Upper lobe of right lung (tissue), 1 donor: Measurements from ENCODE around the gene LNX2. TPM values are rescaled to one million over a fixed set of nuclear protein-coding genes. Genes with fewer than 3 reads are reported as not detected.
A peak's percentile ranks its signal among the peaks of the same experiment; 100 is the strongest.

Source experiments
- ATAC-seq: fragments of 200-7000 bp; cut with Tn5 transposase; one replicate; pipeline ENCODE4 v1.9.1; 2020; ENCODE audit warnings: mild to moderate bottlenecking, moderate library complexity
- DNase-seq: peaks from one replicate; pipeline ENCODE4 v3.0.0-alpha.2; 2020
- H3K27ac ChIP-seq: fragments of 200-600 bp; one replicate; pipeline ENCODE4 v1.8.0; 2022
- H3K27me3 ChIP-seq: fragments of 200-600 bp; one replicate; pipeline ENCODE4 v1.8.0; 2022; ENCODE audit warnings: mild to moderate bottlenecking
- H3K36me3 ChIP-seq: fragments of 200-600 bp; one replicate; pipeline ENCODE4 v1.8.0; 2022
- H3K4me1 ChIP-seq: fragments of 200-600 bp; one replicate; pipeline ENCODE4 v1.8.0; 2022
- H3K4me3 ChIP-seq: fragments of 200-600 bp; one replicate; pipeline ENCODE4 v1.8.0; 2022; ENCODE audit warnings: mild to moderate bottlenecking
- H3K9me3 ChIP-seq: fragments of 200-600 bp; one replicate; pipeline ENCODE4 v1.8.0; 2022
- CTCF ChIP-seq: fragments of 200-600 bp; IDR thresholded peaks from one replicate; pipeline ENCODE4 v1.8.0; 2022; ENCODE audit warnings: antibody characterized with exemption
- intact Hi-C: fragments of 100-400 bp; cut with DNase I; formaldehyde crosslinking; loops from one replicate; pipeline ENCODE4 v1.11.0; 2022
- total RNA-seq: library from RNA; stranded (reverse); fragmentation: NEBNext Ultra II Directional; extraction: Animal tissue kit (Norgen Biotek cat#: 25700); gene quantifications from one replicate; pipeline ENCODE4 v1.2.1, GENCODE V29; 2021
- donor health status: DM: no; HTN: yes; CAD: no; lungs with severe emphysema.

The LNX2 gene
- total RNA-seq, 1 donor from 2014 or later: 35.3 TPM

GRCh38 chr13:27625839-27626238, 5.5 kb upstream of the LNX2 start:
- intact Hi-C loops: no loop called here
- H3K4me3 ChIP-seq: no peak overlapping the region
- peaks cover 24% of the 10 kb centered on the region for H3K4me1 ChIP-seq
- ATAC-seq (no peak), DNase-seq (no peak)
- no peaks in the 10 kb centered on the region for H3K36me3 ChIP-seq
- no peaks in the 10 kb centered on the region for H3K27me3 ChIP-seq
- no peak for TF ChIP-seq CTCF
- no peak overlapping the region for H3K27ac ChIP-seq
- H3K9me3 ChIP-seq: no peaks in the 10 kb centered on the region

- H3K9me3 ChIP-seq: no peaks in the 10 kb centered on the region
- no peaks in the 10 kb centered on the region for H3K36me3 ChIP-seq
- intact Hi-C loops: no loop called here
- peak overlapping the region; percentile 12 for H3K4me3 ChIP-seq
- TF ChIP-seq CTCF: no peak
- no peak overlapping the region for H3K27ac ChIP-seq
- peaks cover 29% of the 10 kb centered on the region for H3K4me1 ChIP-seq
- H3K27me3 ChIP-seq: no peaks in the 10 kb centered on the region
- ATAC-seq (peak; percentile 25), DNase-seq (no peak)
These were observed 3.7 kb upstream of the LNX2 start for GRCh38 chr13:27624071-27624470.

GRCh38 chr13:27622881-27623280, 2.6 kb upstream of the LNX2 start:
- Histone ChIP-seq H3K4me1 (peaks cover 30% of the 10 kb centered on the region), H3K27ac (no peak overlapping the region), H3K27me3 (no peaks in the 10 kb centered on the region), H3K4me3 (peak overlapping the region; percentile 92), H3K36me3 (no peaks in the 10 kb centered on the region), H3K9me3 (no peaks in the 10 kb centered on the region)
- DNase-seq (no peak), ATAC-seq (no peak)
- intact Hi-C loops: no loop called here
- no peak for TF ChIP-seq CTCF

- no peaks in the 10 kb centered on the region for H3K9me3 ChIP-seq
- no peaks in the 10 kb centered on the region for H3K27me3 ChIP-seq
- peak overlapping the region; percentile 92 for H3K4me3 ChIP-seq
- H3K4me1 ChIP-seq: peaks cover 30% of the 10 kb centered on the region
- H3K36me3 ChIP-seq: no peaks in the 10 kb centered on the region
- peak; percentile 18 for TF ChIP-seq CTCF
- H3K27ac ChIP-seq: peak overlapping the region; percentile 94
- ATAC-seq (no peak), DNase-seq (no peak)
- intact Hi-C loops: no loop called here
These were observed 1.9 kb upstream of the LNX2 start for GRCh38 chr13:27622102-27622820.

GRCh38 chr13:27621366-27622101, 1.2 kb upstream of the LNX2 start, which contains the start of gene POLR1D:
Gene POLR1D, plus strand, starts transcription at chr13:27621892. Its CDS starts 92 bp downstream, at chr13:27621984.
- ATAC-seq: peak; percentile 84
- peaks cover 36% of the 10 kb centered on the region for H3K4me1 ChIP-seq
- TF ChIP-seq CTCF: no peak

More at GRCh38 chr13:27621366-27622101, 1.2 kb upstream of the LNX2 start, which contains the start of gene POLR1D:
- intact Hi-C loops: no loop called here
- Histone ChIP-seq H3K36me3 (no peaks in the 10 kb centered on the region), H3K27me3 (no peaks in the 10 kb centered on the region), H3K4me3 (peak within 1 kb of the TSS; percentile 92), H3K9me3 (no peaks in the 10 kb centered on the region), H3K27ac (peak within 1 kb of the TSS; percentile 94)
- DNase-seq: peak; percentile 92
